Motor neuron (in vitro differentiated cells): Measurements from ENCODE around the gene SEPTIN10. TPM values are rescaled to one million over a fixed set of nuclear protein-coding genes. Genes with fewer than 3 reads are reported as not detected.

Source experiments
- ATAC-seq, 8 experiments: fragments of 200-7000 bp; cut with Tn5 transposase; replicated peaks in 6 of 8; 2 replicates each; pipeline ENCODE4 v1.8.0; 2021; ENCODE audit warnings: mild to moderate bottlenecking in 8 of 8, moderate library complexity in 8 of 8
- H3K27ac ChIP-seq, 2 donors: fragments of 250-450 bp; sonication (Bioruptor Pico); 2 replicates each; pipeline ENCODE4 v1.9.0; 2021; ENCODE audit warnings: antibody characterized with exemption in 2 of 2, mild to moderate bottlenecking in 2 of 2, moderate library complexity in 1 of 2
- H3K4me1 ChIP-seq, 2 donors: fragments of 250-450 bp; sonication (Bioruptor Pico); replicated peaks in 1 of 2; 2 replicates each; pipeline ENCODE4 v1.6.1; 2021; ENCODE audit warnings: antibody characterized with exemption in 2 of 2, mild to moderate bottlenecking in 2 of 2, moderate library complexity in 1 of 2
- H3K4me3 ChIP-seq, 5 donors: fragments of 250-450 bp; sonication (Bioruptor Pico); 2 replicates each; pipeline ENCODE4 v1.9.0; 2021; ENCODE audit warnings: antibody characterized with exemption in 5 of 5, mild to moderate bottlenecking in 5 of 5, moderate library complexity in 4 of 5
- WGBS, 10 experiments: fragments of 450-650 bp; shearing (Covaris generic); methylation state at CpG; one replicate each; pipeline ENCODE4 v1.0.0; 2022; 5-methylcytosine and 5-hydroxymethylcytosine counted together
- in situ Hi-C, 9 experiments: fragments of 400-800 bp; cut with MboI; loops; one replicate each; pipeline ENCODE4 v1.15.0; 2021; ENCODE audit warnings: low sequenced_read_pairs in 9 of 9, low pct_unique_long_range_greater_than_20kb in 2 of 9; ENCODE audit not compliant: unreplicated experiment in 9 of 9
- total RNA-seq, 8 experiments: library from RNA; unstranded; fragments of 300-600 nt; gene quantifications; 2 replicates each; pipeline versions ENCODE4 v1.2.3 to v1.2.4, GENCODE V29; 2022

Gene SEPTIN10
- total RNA-seq, 8 experiments from 2014 or later, result 22.1 to 53.8 (median 33.5) TPM

- H3K27ac ChIP-seq, result no peak overlapping the region
- H3K4me3 ChIP-seq, result no peak overlapping the region
- peaks cover 24 to 26% of the 10 kb centered on the region in 2 donors for H3K4me1 ChIP-seq
- peak in 1 of 8 experiments; percentile 4 for ATAC-seq
- WGBS, 10 experiments, result 82 to 90% methylated on average over 2 of the region's 26 CpGs; no CpG with 5 or more reads in 8 of the 10 experiments
- in situ Hi-C loops, result loop anchor here in 6 of 9 experiments (25.0 kb wide), 3 partner anchors 180 to 405 kb away; partner anchors contain the start of gene SH3RF3 (in 4 of the 6)
These were observed 96.5 kb downstream of the SEPTIN10 start for GRCh38 chr2:109517118-109517889.

- 0 to 100% (median 49%) methylated on average over 1 to 16 of the region's 20 CpGs; no CpG with 5 or more reads in 1 of the 10 experiments for WGBS, 10 experiments
- Histone ChIP-seq H3K4me1 (peaks cover 22 to 26% of the 10 kb centered on the region in 2 donors), H3K27ac (no peak overlapping the region), H3K4me3 (no peak overlapping the region)
- in situ Hi-C loops, result loop anchor here in 6 of 9 experiments (25.0 kb wide), 3 partner anchors 179 to 404 kb away; partner anchors contain the start of gene SH3RF3 (in 4 of the 6)
- peak; percentile 49 to 90 (median 61) for ATAC-seq
These were observed 97.2 kb downstream of the SEPTIN10 start for GRCh38 chr2:109516445-109517117.

GRCh38 chr2:109514857-109515256 is 98.9 kb downstream of the SEPTIN10 start:
- ATAC-seq, result no peak
- Histone ChIP-seq H3K4me1 (peaks cover 20 to 24% of the 10 kb centered on the region in 2 donors), H3K27ac (no peak overlapping the region), H3K4me3 (no peak overlapping the region)
- WGBS, 10 experiments, result 90% methylated on average over 2 of the region's 5 CpGs; no CpG with 5 or more reads in 8 of the 10 experiments
- in situ Hi-C loops, result loop anchor here in 6 of 9 experiments (25.0 kb wide), 3 partner anchors 178 to 403 kb away; partner anchors contain the start of gene SH3RF3 (in 4 of the 6)

- Histone ChIP-seq H3K4me1 (peaks cover 11 to 16% of the 10 kb centered on the region in 2 donors), H3K27ac (no peak overlapping the region), H3K4me3 (no peak overlapping the region)
- in situ Hi-C loops, result loop anchor here in 6 of 9 experiments (25.0 kb wide), 3 partner anchors 177 to 402 kb away; partner anchors contain the start of gene SH3RF3 (in 4 of the 6)
- ATAC-seq, result peak; percentile 39 to 84 (median 58)
- WGBS, 10 experiments, result 2 to 88% (median 60%) methylated on average over 1 to 14 of the region's 20 CpGs; no CpG with 5 or more reads in 3 of the 10 experiments
These were observed 99.8 kb downstream of the SEPTIN10 start for GRCh38 chr2:109513749-109514588.

- Histone ChIP-seq H3K4me1 (peaks cover 11 to 15% of the 10 kb centered on the region in 2 donors), H3K4me3 (no peak overlapping the region), H3K27ac (no peak overlapping the region)
- no peak for ATAC-seq
- in situ Hi-C loops, result loop anchor here in 6 of 9 experiments (25.0 kb wide), 3 partner anchors 176 to 401 kb away; partner anchors contain the start of gene SH3RF3 (in 4 of the 6)
- WGBS, 10 experiments, result 89 to 100% (median 100%) methylated on average over 1 to 4 of the region's 5 CpGs; no CpG with 5 or more reads in 6 of the 10 experiments
These were observed 100.5 kb downstream of the SEPTIN10 start for GRCh38 chr2:109513230-109513629.

GRCh38 chr2:109512076-109512475 is 101.7 kb downstream of the SEPTIN10 start:
- in situ Hi-C loops, result loop anchor here in 6 of 9 experiments (25.0 kb wide), 3 partner anchors 175 to 400 kb away; partner anchors contain the start of gene SH3RF3 (in 4 of the 6)
- Histone ChIP-seq H3K27ac (no peak overlapping the region), H3K4me3 (no peak overlapping the region), H3K4me1 (peaks cover 11 to 13% of the 10 kb centered on the region in 2 donors)
- WGBS, 10 experiments, result no CpG with 5 or more reads among the region's 5 CpGs
- no peak for ATAC-seq

GRCh38 chr2:109511168-109511567 is 102.6 kb downstream of the SEPTIN10 start:
- Histone ChIP-seq H3K4me1 (peaks cover 6 to 11% of the 10 kb centered on the region in 2 donors), H3K4me3 (no peak overlapping the region), H3K27ac (no peak overlapping the region)
- WGBS, 10 experiments, result 17 to 92% (median 76%) methylated on average over 1 to 2 of the region's 3 CpGs; no CpG with 5 or more reads in 6 of the 10 experiments
- ATAC-seq, result no peak
- in situ Hi-C loops, result loop anchor here in 6 of 9 experiments (25.0 kb wide), 3 partner anchors 174 to 399 kb away; partner anchors contain the start of gene SH3RF3 (in 4 of the 6)

- no peak overlapping the region for H3K27ac ChIP-seq
- peaks cover 6 to 11% of the 10 kb centered on the region in 2 donors for H3K4me1 ChIP-seq
- no peak overlapping the region for H3K4me3 ChIP-seq
- ATAC-seq, result peak; percentile 42 to 91 (median 61)
- in situ Hi-C loops, result loop anchor here in 6 of 9 experiments (25.0 kb wide), 3 partner anchors 173 to 398 kb away; partner anchors contain the start of gene SH3RF3 (in 4 of the 6)
- 0 to 63% (median 38%) methylated on average over 2 to 9 of the region's 19 CpGs; no CpG with 5 or more reads in 5 of the 10 experiments for WGBS, 10 experiments
These were observed 103.4 kb downstream of the SEPTIN10 start for GRCh38 chr2:109510136-109511028.

GRCh38 chr2:109508556-109508955 is 105.2 kb downstream of the SEPTIN10 start:
- in situ Hi-C loops, result loop anchor here in 7 of 9 experiments (10.0 to 25.0 kb wide), 4 partner anchors 171 to 396 kb away; partner anchors contain the start of gene SH3RF3 (in 6 of the 7)
- no peaks in the 10 kb centered on the region for H3K4me1 ChIP-seq
- 8 to 100% (median 85%) methylated on average over 1 to 5 of the region's 8 CpGs; no CpG with 5 or more reads in 3 of the 10 experiments for WGBS, 10 experiments
- no peak overlapping the region for H3K4me3 ChIP-seq
- no peak for ATAC-seq
- H3K27ac ChIP-seq, result no peak overlapping the region

GRCh38 chr2:109507828-109508227 is 105.9 kb downstream of the SEPTIN10 start:
- no peak overlapping the region for H3K4me3 ChIP-seq
- H3K4me1 ChIP-seq, result peaks cover 5 to 7% of the 10 kb centered on the region in 2 donors
- in situ Hi-C loops, result loop anchor here in 7 of 9 experiments (10.0 to 25.0 kb wide), 4 partner anchors 171 to 396 kb away; partner anchors contain the start of gene SH3RF3 (in 6 of the 7)
- no peak for ATAC-seq
- H3K27ac ChIP-seq, result no peak overlapping the region
- WGBS, 10 experiments, result 20 to 95% (median 68%) methylated on average over 1 to 4 of the region's 6 CpGs; no CpG with 5 or more reads in 4 of the 10 experiments

GRCh38 chr2:109507217-109507616 is 106.5 kb downstream of the SEPTIN10 start:
- Histone ChIP-seq H3K4me3 (no peak overlapping the region), H3K4me1 (peaks cover 8 to 13% of the 10 kb centered on the region in 2 donors), H3K27ac (no peak overlapping the region)
- 100% methylated on average over 1 of the region's 7 CpGs; no CpG with 5 or more reads in 8 of the 10 experiments for WGBS, 10 experiments
- in situ Hi-C loops, result loop anchor here in 7 of 9 experiments (10.0 to 25.0 kb wide), 4 partner anchors 170 to 395 kb away; partner anchors contain the start of gene SH3RF3 (in 6 of the 7)
- ATAC-seq, result no peak
